GM19025 (cell line): Measurements from ENCODE around the gene DAGLA.

Experiments
- ATAC-seq: cut with Tn5 transposase; IDR thresholded peaks from one replicate; pipeline ENCODE4 v1.9.1; 2021; ENCODE audit warnings: mild to moderate bottlenecking, low read depth, moderate library complexity; ENCODE audit not compliant: unreplicated experiment

The DAGLA gene

GRCh38 chr11:61757213-61757862 is 77.1 kb downstream of the DAGLA start:
- no peak for ATAC-seq

DNA sequence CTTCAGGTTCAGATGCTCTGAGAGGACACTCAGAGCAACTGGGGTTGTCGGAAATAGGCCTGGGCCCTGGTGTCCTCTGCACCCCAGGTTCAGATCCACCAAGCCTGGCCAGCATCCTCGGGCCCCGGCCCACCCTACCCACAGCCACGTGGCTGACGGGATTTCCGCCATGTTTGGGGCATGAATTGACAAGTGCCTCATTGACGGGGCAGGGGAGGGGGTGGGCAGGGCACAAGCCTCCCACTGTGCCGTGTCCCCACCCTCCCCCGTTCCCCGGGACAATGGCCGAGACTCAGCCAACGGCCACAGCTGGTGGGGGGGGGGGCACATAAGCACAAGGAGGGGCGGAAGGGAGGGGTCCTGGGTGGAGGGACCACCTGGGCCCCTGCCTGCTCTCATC is 80.8 kb downstream of the DAGLA start:
- no peak for ATAC-seq

GRCh38 chr11:61761440-61762222 is 81.4 kb downstream of the DAGLA start:
- no peak for ATAC-seq

GRCh38 chr11:61762223-61762615 is 82.0 kb downstream of the DAGLA start:
- no peak for ATAC-seq

DNA sequence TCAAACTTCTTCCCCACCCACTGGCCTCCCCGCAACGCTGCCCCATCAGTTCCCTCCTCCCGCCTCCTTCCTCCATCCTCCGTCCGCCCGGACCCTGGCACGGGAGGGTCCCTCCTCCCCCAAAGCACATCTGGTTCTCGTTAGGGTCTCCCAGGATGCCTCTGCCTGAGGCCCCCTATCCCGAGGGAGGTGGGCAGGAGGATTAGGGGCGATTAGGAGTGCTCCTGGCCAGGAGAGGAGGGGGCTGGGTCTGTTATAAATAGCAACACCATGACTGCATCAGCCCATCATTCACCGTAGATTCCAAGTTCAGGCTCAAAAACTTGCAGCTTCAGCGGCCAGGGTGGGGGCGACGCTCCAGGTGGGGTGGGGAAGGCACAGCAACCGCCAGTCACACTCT is 82.6 kb downstream of the DAGLA start:
- no peak for ATAC-seq

DNA sequence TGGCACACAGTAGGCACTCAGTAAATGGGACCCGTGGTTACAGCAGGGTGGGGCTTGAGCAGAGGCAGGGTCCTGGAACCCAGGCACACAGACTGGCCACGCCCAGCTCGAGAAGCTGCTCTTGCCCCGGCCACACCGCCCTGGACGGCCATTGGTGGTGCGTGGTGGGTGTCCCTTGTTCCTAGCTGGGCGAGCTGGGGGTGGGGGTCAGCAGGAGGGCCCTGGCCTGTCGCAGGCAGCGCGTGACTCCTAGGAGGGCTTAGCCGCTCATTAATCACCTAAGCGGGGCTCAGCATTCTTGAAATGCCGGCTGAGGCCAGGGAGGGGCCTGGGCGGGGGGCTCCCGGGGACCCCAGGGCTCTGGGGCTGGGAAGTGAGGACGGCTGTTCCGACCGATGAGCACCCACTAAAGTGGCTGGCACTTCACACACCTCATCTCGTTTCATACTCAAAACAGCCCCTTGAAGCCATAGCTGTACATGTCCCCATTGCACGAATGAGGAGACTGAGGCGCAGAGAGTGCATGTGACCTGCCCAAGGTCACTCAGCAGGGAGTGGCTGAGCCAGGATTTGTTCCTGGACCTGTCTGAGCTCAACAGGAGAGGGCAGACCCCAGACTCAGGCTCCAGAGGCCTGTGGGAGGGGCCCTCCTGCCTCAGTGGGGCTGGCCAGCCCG is 83.9 kb downstream of the DAGLA start:
- ATAC-seq = no peak

DNA sequence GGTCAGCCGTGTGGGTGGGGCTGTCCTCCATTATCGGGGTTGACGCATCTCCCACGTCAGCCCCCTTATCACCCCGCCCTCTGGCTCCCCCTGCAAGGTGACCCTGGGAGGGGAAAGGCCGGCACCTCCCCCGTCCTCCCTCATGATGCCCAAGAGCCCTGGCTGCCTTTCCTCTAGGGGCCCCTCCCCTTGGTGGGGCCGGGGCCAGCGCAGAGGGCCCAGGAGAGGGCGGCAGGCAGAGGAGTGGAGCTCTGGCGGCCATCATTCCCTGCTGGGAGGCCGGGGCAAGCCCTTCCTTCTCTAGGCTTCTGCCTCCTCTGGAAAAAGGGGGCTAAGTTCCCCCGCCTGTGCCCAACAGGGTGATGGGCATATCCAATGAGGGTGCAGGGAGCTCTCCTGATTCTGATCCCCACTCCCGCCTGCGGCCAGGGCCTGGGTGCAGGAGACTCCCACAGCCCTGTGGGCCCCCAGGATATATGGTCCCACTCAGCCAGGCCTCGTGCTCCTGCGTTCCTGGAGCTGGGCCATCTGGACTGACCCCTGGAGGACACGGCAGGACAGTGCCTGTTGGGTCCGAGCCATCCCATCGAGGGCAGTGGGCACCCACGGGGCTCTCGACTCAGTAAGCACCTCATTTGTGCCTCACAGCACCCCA is 84.5 kb downstream of the DAGLA start:
- no peak for ATAC-seq

GRCh38 chr11:61765550-61766253 is 85.5 kb downstream of the DAGLA start:
- no peak for ATAC-seq

DNA sequence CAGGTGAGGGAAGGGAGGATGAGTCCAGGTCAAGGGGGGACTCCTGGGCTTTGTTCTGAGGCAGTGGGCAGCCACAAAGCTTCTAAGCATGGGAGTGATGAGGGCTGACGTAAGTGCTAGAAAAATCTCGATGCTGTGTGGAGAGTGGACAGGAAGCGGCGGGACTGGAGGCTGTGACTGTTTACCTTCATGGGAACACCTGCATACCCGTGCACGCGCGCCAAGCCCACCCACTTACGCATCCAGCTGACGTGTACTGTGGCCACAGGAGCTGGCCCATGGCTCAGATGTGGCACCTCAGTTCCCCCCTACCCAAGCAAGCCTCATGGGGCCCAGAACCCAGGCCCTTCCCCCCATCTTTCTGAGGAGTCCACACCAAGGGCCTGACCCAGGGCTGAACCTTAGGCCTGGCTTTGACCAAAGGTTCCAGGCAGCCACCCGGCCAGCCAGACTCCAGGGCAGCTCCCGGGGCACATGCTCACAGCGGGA is 86.2 kb downstream of the DAGLA start:
- no peak for ATAC-seq

DNA sequence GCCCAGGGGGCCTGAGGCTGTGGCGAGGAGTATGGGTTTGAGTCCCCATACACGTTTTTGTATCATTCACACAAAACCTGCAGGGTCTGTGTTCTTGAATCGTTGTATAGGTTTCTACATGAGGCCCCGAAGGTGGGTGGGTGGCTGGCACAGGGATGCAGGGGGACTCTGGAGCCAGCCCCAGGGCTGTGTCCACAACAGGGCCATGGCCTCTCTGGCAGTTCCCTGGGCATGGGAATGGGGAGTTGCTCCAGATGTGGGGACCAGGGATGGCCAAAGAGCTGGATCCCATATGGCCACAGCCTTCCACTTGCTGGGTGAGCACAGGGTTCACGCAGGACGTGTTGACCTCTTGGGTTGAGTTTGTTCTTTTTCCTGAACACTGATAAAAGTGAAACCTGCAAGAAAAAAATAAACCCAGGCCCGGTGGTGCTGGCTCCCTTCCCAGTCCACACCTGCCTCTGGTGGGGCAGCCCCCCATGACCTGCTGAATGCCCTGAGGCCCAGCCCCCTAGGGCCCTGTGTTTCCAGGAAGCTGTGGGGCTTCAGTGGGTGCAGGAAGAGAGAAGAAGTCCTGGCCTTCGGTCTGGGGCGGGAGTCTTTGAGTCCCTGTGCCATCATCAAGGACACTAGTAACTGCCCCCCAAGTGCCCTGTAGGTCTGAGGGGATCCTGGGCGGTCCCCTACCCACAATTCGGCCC is 88.3 kb downstream of the DAGLA start:
- ATAC-seq = no peak

DNA sequence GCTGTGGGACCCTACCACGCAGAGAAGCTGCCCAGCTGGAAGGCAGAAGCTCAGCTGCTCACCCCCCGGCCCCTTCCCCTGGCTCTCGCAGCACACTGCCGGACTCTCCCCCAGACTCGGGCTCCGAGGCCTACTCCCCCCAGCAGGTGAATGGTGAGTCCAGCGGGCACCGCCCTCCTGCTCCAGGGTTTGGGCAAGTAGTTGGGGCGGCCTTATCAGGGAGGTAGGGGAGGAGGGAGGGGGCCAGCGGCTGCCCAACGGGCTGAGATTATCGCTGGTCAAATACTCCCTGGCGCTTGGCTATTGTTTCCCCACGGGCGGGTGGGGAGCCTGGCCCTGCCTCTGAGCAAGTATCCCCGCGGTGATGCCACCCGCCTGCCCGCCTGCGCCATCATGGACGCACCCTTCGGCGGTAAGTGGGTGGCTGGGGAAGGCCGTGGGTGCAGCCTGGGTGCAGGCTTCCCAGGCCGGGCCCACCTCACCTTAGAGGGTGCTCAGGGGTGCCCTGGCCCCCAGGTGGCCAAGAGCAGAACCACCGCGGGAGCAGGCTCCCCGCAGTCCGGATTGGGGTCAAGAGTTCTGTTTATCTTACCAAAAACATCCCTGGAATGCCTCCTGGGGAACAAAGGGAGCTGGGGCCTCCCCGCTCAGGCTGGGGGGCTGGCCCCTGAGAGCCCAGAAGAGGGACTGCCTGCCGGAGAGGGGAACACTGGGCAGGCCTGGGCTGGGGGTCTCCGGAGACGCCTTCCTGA is 89.2 kb downstream of the DAGLA start:
- ATAC-seq = no peak

- ATAC-seq = no peak
These were observed 89.9 kb downstream of the DAGLA start for GRCh38 chr11:61769946-61770683.

DNA sequence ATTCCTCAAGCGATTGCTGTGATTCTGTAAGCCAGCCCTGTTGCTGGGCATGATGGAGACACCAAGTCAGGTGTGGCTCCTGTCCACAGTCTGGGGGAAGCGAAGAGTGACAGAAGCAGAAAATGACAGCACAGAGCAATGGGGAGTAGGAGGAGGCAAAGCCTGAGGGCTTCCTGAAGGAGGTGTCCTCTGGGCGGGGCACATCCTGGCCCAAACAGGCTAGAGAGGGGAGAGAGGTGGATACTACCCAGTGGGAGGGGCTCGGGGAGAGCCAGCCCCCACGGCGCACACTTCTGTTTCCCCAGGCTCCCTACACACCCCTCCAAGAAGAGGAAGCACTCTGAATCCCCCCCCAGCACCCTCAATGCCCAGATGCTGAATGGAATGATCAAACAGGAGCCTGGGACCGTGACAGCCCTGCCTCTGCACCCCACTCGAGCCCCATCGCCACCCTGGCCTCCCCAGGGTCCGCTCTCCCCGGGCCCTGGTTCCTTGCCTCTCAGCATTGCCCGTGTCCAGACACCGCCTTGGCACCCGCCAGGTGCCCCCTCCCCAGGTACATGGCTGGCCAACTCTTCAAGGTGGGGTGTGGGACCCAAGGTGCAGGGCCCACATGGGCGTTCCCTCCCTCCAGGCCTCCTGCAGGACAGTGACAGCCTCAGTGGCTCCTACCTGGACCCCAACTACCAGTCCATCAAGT is 91.2 kb downstream of the DAGLA start:
- no peak for ATAC-seq

- ATAC-seq = no peak
These were observed 91.8 kb downstream of the DAGLA start for GRCh38 chr11:61771985-61772455.

GRCh38 chr11:61773356-61773755 is 93.2 kb downstream of the DAGLA start:
- ATAC-seq = no peak

- no peak for ATAC-seq
These were observed 93.6 kb downstream of the DAGLA start for GRCh38 chr11:61773809-61774208.

DNA sequence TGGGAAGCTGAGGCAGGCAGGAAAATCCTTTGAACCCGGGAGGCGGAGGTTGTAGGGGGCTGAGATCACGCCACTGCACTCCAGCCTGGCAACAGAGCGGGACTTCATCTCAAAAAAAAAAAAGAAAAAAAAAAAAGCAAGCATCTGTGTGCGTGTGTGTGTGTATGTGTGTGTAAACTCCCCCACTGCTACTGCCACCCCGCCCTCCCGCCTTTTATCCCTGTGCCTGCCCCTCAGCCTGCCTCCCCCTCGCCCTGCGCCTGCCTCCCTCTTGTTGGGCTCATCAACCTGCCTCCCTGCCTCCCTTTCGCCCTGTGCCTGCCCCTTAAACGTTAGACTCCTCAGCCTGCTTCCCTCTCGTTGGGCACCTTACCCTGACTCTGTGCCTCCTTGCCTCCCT is 94.2 kb downstream of the DAGLA start:
- no peak for ATAC-seq

GRCh38 chr11:61775106-61775505 is 94.9 kb downstream of the DAGLA start:
- no peak for ATAC-seq
